Gastroesophageal sphincter (tissue), 4 donors: ENCODE results near the gene NT5C1B. TPM values are rescaled to one million over a fixed set of nuclear protein-coding genes. Genes with fewer than 3 reads are reported as not detected.
"Not testable (repeated sequence)": the region's sequence is repeated elsewhere in the genome, so short reads cannot be mapped to it uniquely, and the experiment has no call there.

ENCODE experiments used
- ATAC-seq: fragments of 150-250 bp; one replicate; pipeline ENCODE4 v1.9.1; 2016; ENCODE audit warnings: mild to moderate bottlenecking, moderate library complexity
- H3K27ac ChIP-seq, 4 donors: fragments of 200-600 bp; sonication (generic) in 3 of 4; 1 replicate in 3 of 4; 2 replicates in 1 of 4; pipeline ENCODE4 v1.5.1; 2016 to 2019
- H3K27me3 ChIP-seq: fragments of 200-600 bp; sonication (generic); one replicate; pipeline ENCODE4 v1.5.1; 2019
- H3K36me3 ChIP-seq, 2 donors: fragments of 200-600 bp; sonication (generic); one replicate each; pipeline ENCODE4 v1.5.1; 2019; ENCODE audit warnings: control low read depth in 1 of 2
- H3K4me1 ChIP-seq, 3 donors: fragments of 200-600 bp; sonication (generic); 1 replicate in 2 of 3; 2 replicates in 1 of 3; pipeline ENCODE4 v1.5.1; 2016 to 2019; ENCODE audit warnings: control low read depth in 2 of 3
- H3K4me3 ChIP-seq, 2 donors: fragments of 200-600 bp; sonication (generic); one replicate each; pipeline ENCODE4 v1.5.1; 2019; ENCODE audit warnings: mild to moderate bottlenecking in 1 of 2, moderate library complexity in 1 of 2
- H3K9me3 ChIP-seq, 3 donors: fragments of 200-600 bp; sonication (generic); one replicate each; pipeline ENCODE4 v1.5.1; 2017 to 2019; ENCODE audit warnings: control low read depth in 2 of 3
- CTCF ChIP-seq, 4 experiments: fragments of 200-600 bp in 2 of 4; fragments of 450-650 bp in 2 of 4; sonication (generic) in 1 of 4; IDR thresholded peaks; one replicate each; pipeline ENCODE4 v1.5.1; 2017 to 2019; ENCODE audit warnings: antibody characterized with exemption in 4 of 4, mild to moderate bottlenecking in 2 of 4, moderate library complexity in 2 of 4
- EP300 ChIP-seq: sonication (generic); formaldehyde crosslinking; IDR thresholded peaks from one replicate; pipeline ENCODE4 v1.6.1; 2017; ENCODE audit warnings: antibody characterized with exemption, mild to moderate bottlenecking
- POLR2A ChIP-seq, 2 donors: fragments of 450-650 bp; IDR thresholded peaks; one replicate each; pipeline ENCODE4 v1.6.1; 2017; ENCODE audit warnings: antibody characterized with exemption in 2 of 2, mild to moderate bottlenecking in 2 of 2, moderate library complexity in 1 of 2
- POLR2AphosphoS5 ChIP-seq: sonication (generic); formaldehyde crosslinking; IDR thresholded peaks from one replicate; pipeline ENCODE4 v1.6.1; 2017; ENCODE audit warnings: antibody characterized with exemption
- WGBS, 2 donors: methylation state at CpG; one replicate each; pipeline ENCODE4 v1.1.5; 2018; ENCODE audit warnings: low coverage in 1 of 2; 5-methylcytosine and 5-hydroxymethylcytosine counted together
- total RNA-seq, 4 donors: library from RNA; depleted of rRNA; stranded (reverse); fragments of >200 nt; gene quantifications; one replicate each; pipeline ENCODE4 v1.1.0, GENCODE V29; 2016

Gene NT5C1B
- under 1 TPM in 1 of 4 donors, not detected in 3; 0.39 TPM for total RNA-seq

GRCh38 chr2:18589354-18589753 lies at the start of gene NT5C1B:
Gene NT5C1B, minus strand, starts transcription at chr2:18589569. Its CDS starts 101 bp downstream, at chr2:18589468.
- H3K4me3 ChIP-seq = no peak within 1 kb of the TSS
- H3K27me3 ChIP-seq = no peaks in the 10 kb centered on the region
- TF ChIP-seq POLR2AphosphoS5 (no peak), CTCF (IDR thresholded peaks at IDR 0.05) (no peak), POLR2A (IDR thresholded peaks at IDR 0.05) (no peak), EP300 (no peak)
- WGBS, 2 donors = 95 to 100% methylated on average over 1 of the region's 1 CpG
- H3K9me3 ChIP-seq = no peaks in the 10 kb centered on the region
- no peak within 1 kb of the TSS for H3K27ac ChIP-seq
- ATAC-seq = no peak
- H3K4me1 ChIP-seq = no peaks in the 10 kb centered on the region
- H3K36me3 ChIP-seq = no peaks in the 10 kb centered on the region

GRCh38 chr2:18637196-18637595 lies 47.8 kb upstream of the NT5C1B start:
- H3K4me1 ChIP-seq = peaks cover 0 to 8% (median 0%) of the 10 kb centered on the region in 3 donors
- H3K9me3 ChIP-seq = peaks cover 0 to 30% (median 0%) of the 10 kb centered on the region in 3 donors
- no peak for ATAC-seq
- no peak overlapping the region for H3K4me3 ChIP-seq
- no peak for TF ChIP-seq EP300
- TF ChIP-seq POLR2AphosphoS5 = no peak
- TF ChIP-seq CTCF (IDR thresholded peaks at IDR 0.05) = no peak
- TF ChIP-seq POLR2A (IDR thresholded peaks at IDR 0.05) = no peak
- H3K27me3 ChIP-seq = no peaks in the 10 kb centered on the region
- no peaks in the 10 kb centered on the region for H3K36me3 ChIP-seq
- 71 to 100% methylated on average over 1 of the region's 1 CpG for WGBS, 2 donors
- no peak overlapping the region for H3K27ac ChIP-seq

GRCh38 chr2:18632699-18633098 lies 43.3 kb upstream of the NT5C1B start:
- H3K27me3 ChIP-seq, H3K4me3 ChIP-seq, H3K4me1 ChIP-seq, H3K36me3 ChIP-seq, ATAC-seq, H3K27ac ChIP-seq: not testable (repeated sequence)
- 92 to 100% methylated on average over 2 to 3 of the region's 3 CpGs for WGBS, 2 donors
- H3K9me3 ChIP-seq = peaks cover 0 to 32% (median 0%) of the 10 kb centered on the region in 3 donors

GRCh38 chr2:18630941-18631340 lies 41.6 kb upstream of the NT5C1B start:
- H3K27me3 ChIP-seq = no peaks in the 10 kb centered on the region
- no peaks in the 10 kb centered on the region for H3K36me3 ChIP-seq
- peak overlapping the region in 1 of 4 donors; percentile 10 for H3K27ac ChIP-seq
- no peak for ATAC-seq
- no peaks in the 10 kb centered on the region for H3K4me1 ChIP-seq
- H3K9me3 ChIP-seq = peaks cover 0 to 16% (median 0%) of the 10 kb centered on the region in 3 donors
- H3K4me3 ChIP-seq = no peak overlapping the region
- no peak for TF ChIP-seq CTCF (IDR thresholded peaks at IDR 0.05)
- no peak for TF ChIP-seq POLR2A (IDR thresholded peaks at IDR 0.05)
- no peak for TF ChIP-seq EP300
- TF ChIP-seq POLR2AphosphoS5 = no peak

GRCh38 chr2:18630541-18630940 lies 41.2 kb upstream of the NT5C1B start:
- Histone ChIP-seq H3K4me3 (no peak overlapping the region), H3K27me3 (no peaks in the 10 kb centered on the region), H3K9me3 (peaks cover 0 to 15% (median 0%) of the 10 kb centered on the region in 3 donors), H3K27ac (peak overlapping the region in 2 of 4 donors; percentile 10 to 28), H3K36me3 (no peaks in the 10 kb centered on the region), H3K4me1 (no peaks in the 10 kb centered on the region)
- TF ChIP-seq EP300 (no peak), POLR2A (IDR thresholded peaks at IDR 0.05) (no peak), POLR2AphosphoS5 (no peak), CTCF (IDR thresholded peaks at IDR 0.05) (no peak)
- 80 to 100% methylated on average over 1 of the region's 1 CpG for WGBS, 2 donors
- ATAC-seq = peak; percentile 10
